Measurements from ENCODE around the gene ZMYND19.

DNA sequence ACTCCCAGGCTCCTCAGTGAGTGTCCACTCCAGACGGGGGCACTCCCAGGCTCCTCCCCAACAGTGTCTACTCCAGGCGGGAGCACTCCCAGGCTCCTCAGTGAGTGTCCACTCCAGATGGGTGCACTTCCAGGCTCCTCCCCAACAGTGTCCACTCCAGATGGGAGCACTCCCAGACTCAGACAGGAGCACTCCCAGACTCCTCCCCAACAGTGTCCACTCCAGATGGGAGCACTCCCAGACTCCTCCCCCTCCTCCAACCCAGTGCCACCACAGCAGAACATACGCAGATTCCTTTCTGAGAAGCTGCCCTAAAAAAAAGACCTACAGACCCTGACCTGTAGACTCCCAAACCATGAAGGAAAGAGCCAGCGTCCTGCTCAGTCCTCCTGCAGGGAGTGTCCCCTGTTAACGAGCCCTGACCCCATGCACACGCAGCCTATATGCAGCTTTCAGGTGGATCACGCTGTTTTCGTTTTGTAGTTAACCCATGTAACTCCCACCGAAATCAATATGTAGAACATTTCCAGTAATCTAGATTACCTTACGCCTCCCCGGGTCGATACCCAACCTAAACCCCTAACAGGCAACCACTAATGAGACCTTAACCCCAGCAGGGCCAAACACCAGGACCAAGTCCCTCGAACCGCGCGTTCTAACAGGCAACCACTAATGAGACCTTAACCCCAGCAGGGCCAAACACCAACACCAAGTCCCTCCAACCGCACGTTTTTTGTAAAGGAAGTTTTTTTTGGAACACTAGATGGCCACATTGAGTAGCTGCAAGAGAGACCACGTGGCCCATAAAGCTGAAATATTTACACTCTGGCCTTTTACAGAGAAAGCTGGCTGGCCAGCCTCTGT lies 55.8 kb downstream of the ZMYND19 start:
- TF ChIP-seq, protein P1, sequence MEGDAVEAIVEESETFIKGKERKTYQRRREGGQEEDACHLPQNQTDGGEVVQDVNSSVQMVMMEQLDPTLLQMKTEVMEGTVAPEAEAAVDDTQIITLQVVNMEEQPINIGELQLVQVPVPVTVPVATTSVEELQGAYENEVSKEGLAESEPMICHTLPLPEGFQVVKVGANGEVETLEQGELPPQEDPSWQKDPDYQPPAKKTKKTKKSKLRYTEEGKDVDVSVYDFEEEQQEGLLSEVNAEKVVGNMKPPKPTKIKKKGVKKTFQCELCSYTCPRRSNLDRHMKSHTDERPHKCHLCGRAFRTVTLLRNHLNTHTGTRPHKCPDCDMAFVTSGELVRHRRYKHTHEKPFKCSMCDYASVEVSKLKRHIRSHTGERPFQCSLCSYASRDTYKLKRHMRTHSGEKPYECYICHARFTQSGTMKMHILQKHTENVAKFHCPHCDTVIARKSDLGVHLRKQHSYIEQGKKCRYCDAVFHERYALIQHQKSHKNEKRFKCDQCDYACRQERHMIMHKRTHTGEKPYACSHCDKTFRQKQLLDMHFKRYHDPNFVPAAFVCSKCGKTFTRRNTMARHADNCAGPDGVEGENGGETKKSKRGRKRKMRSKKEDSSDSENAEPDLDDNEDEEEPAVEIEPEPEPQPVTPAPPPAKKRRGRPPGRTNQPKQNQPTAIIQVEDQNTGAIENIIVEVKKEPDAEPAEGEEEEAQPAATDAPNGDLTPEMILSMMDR (IDR thresholded peaks at IDR 0.05 in 4 of 5, conservative IDR thresholded peaks at IDR 0.05 in 1 of 5): peak in 3 of 5 experiments; percentile 9 to 58 (median 49)
- no peak for TF ChIP-seq POLR2A (IDR thresholded peaks at IDR 0.05)
